GM23338 (cell line): ENCODE data around the gene RAVER1. TPM values are rescaled to one million over a fixed set of nuclear protein-coding genes. Genes with fewer than 3 reads are reported as not detected.
"Not testable (repeated sequence)": the region's sequence is repeated elsewhere in the genome, so short reads cannot be mapped to it uniquely, and the experiment has no call there.

ENCODE experiments used
- ATAC-seq: fragments of 200-7000 bp; cut with Tn5 transposase; 3 replicates; pipeline ENCODE4 v1.9.1; 2020
- DNase-seq: peaks from one replicate; pipeline ENCODE4 v3.0.0-alpha.2; 2015; ENCODE audit warnings: low spot score
- H2AFZ ChIP-seq: fragments of 200-600 bp; sonication (generic); 2 replicates; pipeline ENCODE4 v1.8.0; 2016; ENCODE audit warnings: antibody characterized with exemption, mild to moderate bottlenecking, moderate library complexity
- H3F3A ChIP-seq: fragments of 200-600 bp; sonication (generic); replicated peaks from 2 replicates; pipeline ENCODE4 v1.8.0; 2017; ENCODE audit warnings: antibody characterized with exemption, mixed run types, low read depth
- H3K27ac ChIP-seq: fragments of 200-600 bp; sonication (generic); 2 replicates; pipeline ENCODE4 v1.6.1; 2016; ENCODE audit warnings: low read depth
- H3K27me3 ChIP-seq: fragments of 200-600 bp; sonication (generic); 2 replicates; pipeline ENCODE4 v1.8.0; 2016; ENCODE audit warnings: mild to moderate bottlenecking, mixed run types, moderate library complexity; ENCODE audit not compliant: insufficient read depth
- H3K36me3 ChIP-seq: fragments of 200-600 bp; sonication (generic); 2 replicates; pipeline ENCODE4 v1.8.0; 2016; ENCODE audit warnings: mild to moderate bottlenecking; ENCODE audit not compliant: insufficient read depth
- H3K4me1 ChIP-seq: fragments of 200-600 bp; sonication (generic); 2 replicates; pipeline ENCODE4 v1.8.0; 2016; ENCODE audit warnings: mild to moderate bottlenecking, moderate library complexity; ENCODE audit not compliant: insufficient read depth
- H3K4me2 ChIP-seq: fragments of 200-600 bp; sonication (generic); 2 replicates; pipeline ENCODE4 v1.7.1; 2017; ENCODE audit warnings: mixed run types
- H3K4me3 ChIP-seq: fragments of 200-600 bp; sonication (generic); 2 replicates; pipeline ENCODE4 v1.6.1; 2016; ENCODE audit warnings: mixed run types
- H3K79me2 ChIP-seq: fragments of 200-600 bp; sonication (generic); replicated peaks from 2 replicates; pipeline ENCODE4 v1.8.0; 2017; ENCODE audit warnings: mild to moderate bottlenecking; ENCODE audit not compliant: insufficient read depth
- H3K9me2 ChIP-seq: fragments of 200-600 bp; sonication (generic); 2 replicates; pipeline ENCODE4 v1.8.0; 2017; ENCODE audit not compliant: insufficient read depth
- H4K20me1 ChIP-seq: fragments of 200-600 bp; sonication (generic); replicated peaks from 2 replicates; pipeline ENCODE4 v1.8.0; 2017; ENCODE audit warnings: mild to moderate bottlenecking; ENCODE audit not compliant: insufficient read depth
- H3K27ac Mint-ChIP-seq: 2 replicates; pipeline ENCODE4 v1.8.0; 2020; ENCODE audit warnings: inconsistent platforms, mild to moderate bottlenecking, moderate library complexity, mixed read lengths
- H3K27me3 Mint-ChIP-seq: 3 replicates; pipeline ENCODE4 v1.8.0; 2022; ENCODE audit warnings: low read depth, mild to moderate bottlenecking, moderate library complexity, mixed read lengths, inconsistent platforms; ENCODE audit not compliant: insufficient read depth, poor library complexity
- H3K36me3 Mint-ChIP-seq: 3 replicates; pipeline ENCODE4 v1.8.0; 2021; ENCODE audit warnings: low read depth, mild to moderate bottlenecking, inconsistent platforms, moderate library complexity, mixed read lengths
- H3K4me1 Mint-ChIP-seq: 3 replicates; pipeline ENCODE4 v1.8.0; 2020; ENCODE audit warnings: mild to moderate bottlenecking, inconsistent platforms, mixed read lengths
- H3K4me3 Mint-ChIP-seq: 3 replicates; pipeline ENCODE4 v1.8.0; 2021; ENCODE audit warnings: moderate library complexity, mild to moderate bottlenecking, inconsistent platforms, mixed read lengths
- H3K9me3 Mint-ChIP-seq: 3 replicates; pipeline ENCODE4 v1.8.0; 2020; ENCODE audit warnings: moderate library complexity, mild to moderate bottlenecking, inconsistent platforms, mixed read lengths
- CREB1 ChIP-seq: fragments of 250-450 bp; sonication (Bioruptor Pico); IDR thresholded peaks from 2 replicates; pipeline ENCODE4 v1.5.0; 2020; ENCODE audit warnings: low read depth, mild to moderate bottlenecking, moderate library complexity
- EZH2 ChIP-seq: fragments of 200-600 bp; sonication (generic); IDR thresholded peaks from one replicate; pipeline ENCODE4 v1.8.0; 2017; ENCODE audit warnings: antibody characterized with exemption, mild to moderate bottlenecking, low read depth; ENCODE audit not compliant: unreplicated experiment
- JUNB ChIP-seq: IDR thresholded peaks from one replicate; pipeline ENCODE4 v1.6.1; 2016; ENCODE audit warnings: antibody characterized with exemption; ENCODE audit not compliant: unreplicated experiment
- STAT1 ChIP-seq: IDR thresholded peaks from one replicate; pipeline ENCODE4 v1.6.1; 2016; ENCODE audit warnings: antibody characterized with exemption; ENCODE audit not compliant: unreplicated experiment
- ZNF114 ChIP-seq: fragments of 250-450 bp; sonication (Bioruptor Pico); IDR thresholded peaks from 2 replicates; pipeline ENCODE4 v1.5.0; 2020; ENCODE audit warnings: mild to moderate bottlenecking, moderate library complexity
- ZNF331 ChIP-seq: fragments of 250-450 bp; sonication (Bioruptor Pico); IDR thresholded peaks from 2 replicates; pipeline ENCODE4 v1.5.0; 2020; ENCODE audit warnings: low read depth, mild to moderate bottlenecking, moderate library complexity
- polyA plus RNA-seq: library from polyadenylated mRNA; unstranded; fragments of >200 nt; fragmentation: Nextera tagmentation; extraction: Ambion mirVana; gene quantifications from 2 replicates; pipeline ENCODE4 v1.2.1, GENCODE V29; 2016
- total RNA-seq: library from RNA; depleted of rRNA; stranded (reverse); fragments of >200 nt; shearing (Covaris generic); gene quantifications from 2 replicates; pipeline ENCODE4 v1.2.3, GENCODE V29; 2014
- TF ChIP-seq, protein P1 (sequence below), 2 experiments: fragments of 200-600 bp in 1 of 2; sonication (generic) in 1 of 2; conservative IDR thresholded peaks; 2 replicates each; pipeline versions ENCODE4 v1.5.1 to v1.6.1; 2016 to 2017; ENCODE audit warnings: antibody characterized with exemption in 2 of 2, low read depth in 2 of 2, mild to moderate bottlenecking in 2 of 2, moderate library complexity in 1 of 2
- TF ChIP-seq, protein P2 (sequence below): fragments of 250-450 bp; sonication (Bioruptor Pico); IDR thresholded peaks from 2 replicates; pipeline ENCODE4 v1.5.0; 2020; ENCODE audit warnings: mild to moderate bottlenecking, moderate library complexity

The RAVER1 gene
- total and polyA plus RNA-seq, 2 experiments from 2014 or later = 25.5 to 88.3 TPM

DNA sequence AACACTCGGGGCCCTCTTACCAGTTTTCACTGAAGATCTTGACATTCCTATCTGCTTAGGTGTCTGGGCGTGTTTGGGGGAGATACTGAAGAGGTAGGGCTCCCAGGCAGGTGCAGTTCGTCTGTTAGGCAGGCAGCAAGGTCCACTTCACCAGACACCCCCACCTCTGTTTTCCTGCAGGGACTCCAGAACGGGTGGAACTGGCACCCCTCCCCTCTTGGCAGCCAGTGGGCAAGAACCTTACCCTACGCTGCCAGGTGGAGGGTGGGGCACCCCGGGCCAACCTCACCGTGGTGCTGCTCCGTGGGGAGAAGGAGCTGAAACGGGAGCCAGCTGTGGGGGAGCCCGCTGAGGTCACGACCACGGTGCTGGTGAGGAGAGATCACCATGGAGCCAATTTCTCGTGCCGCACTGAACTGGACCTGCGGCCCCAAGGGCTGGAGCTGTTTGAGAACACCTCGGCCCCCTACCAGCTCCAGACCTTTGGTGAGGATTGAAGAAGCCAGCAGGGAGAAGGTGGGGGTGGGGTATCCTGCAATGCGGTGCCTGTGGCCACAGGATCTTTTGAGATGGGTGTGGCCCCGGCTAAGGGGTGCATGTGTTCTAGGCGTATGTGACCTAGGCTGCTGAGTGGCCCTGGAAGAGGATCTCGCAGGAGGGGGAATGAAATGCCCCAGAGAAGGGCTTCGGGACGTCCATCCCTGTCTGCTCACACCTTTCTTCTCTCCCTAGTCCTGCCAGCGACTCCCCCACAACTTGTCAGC lies 49.8 kb downstream of the RAVER1 start:
- Mint-ChIP-seq H3K27me3 (peaks cover 25% of the 10 kb centered on the region), H3K4me1 (peaks cover 14% of the 10 kb centered on the region; the same call in 2 of the 3 replicates), H3K9me3 (peaks cover 3% of the 10 kb centered on the region; the same call in 1 of the 3 replicates), H3K27ac (no peak overlapping the region), H3K4me3 (no peak overlapping the region), H3K36me3 (peaks cover 8% of the 10 kb centered on the region; the same call in 2 of the 3 replicates)
- H3K27ac ChIP-seq = no peak overlapping the region
- TF ChIP-seq JUNB (no peak), ZNF114 (CRISPR knock-in tag) (no peak), CREB1 (CRISPR knock-in tag) (no peak), STAT1 (no peak), ZNF331 (CRISPR knock-in tag) (no peak), EZH2 (no peak)
- TF ChIP-seq, protein P1, sequence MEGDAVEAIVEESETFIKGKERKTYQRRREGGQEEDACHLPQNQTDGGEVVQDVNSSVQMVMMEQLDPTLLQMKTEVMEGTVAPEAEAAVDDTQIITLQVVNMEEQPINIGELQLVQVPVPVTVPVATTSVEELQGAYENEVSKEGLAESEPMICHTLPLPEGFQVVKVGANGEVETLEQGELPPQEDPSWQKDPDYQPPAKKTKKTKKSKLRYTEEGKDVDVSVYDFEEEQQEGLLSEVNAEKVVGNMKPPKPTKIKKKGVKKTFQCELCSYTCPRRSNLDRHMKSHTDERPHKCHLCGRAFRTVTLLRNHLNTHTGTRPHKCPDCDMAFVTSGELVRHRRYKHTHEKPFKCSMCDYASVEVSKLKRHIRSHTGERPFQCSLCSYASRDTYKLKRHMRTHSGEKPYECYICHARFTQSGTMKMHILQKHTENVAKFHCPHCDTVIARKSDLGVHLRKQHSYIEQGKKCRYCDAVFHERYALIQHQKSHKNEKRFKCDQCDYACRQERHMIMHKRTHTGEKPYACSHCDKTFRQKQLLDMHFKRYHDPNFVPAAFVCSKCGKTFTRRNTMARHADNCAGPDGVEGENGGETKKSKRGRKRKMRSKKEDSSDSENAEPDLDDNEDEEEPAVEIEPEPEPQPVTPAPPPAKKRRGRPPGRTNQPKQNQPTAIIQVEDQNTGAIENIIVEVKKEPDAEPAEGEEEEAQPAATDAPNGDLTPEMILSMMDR (conservative IDR thresholded peaks at IDR 0.05; ENCODE audit: low read depth in 2 of 2) = no peak
- TF ChIP-seq, protein P2, sequence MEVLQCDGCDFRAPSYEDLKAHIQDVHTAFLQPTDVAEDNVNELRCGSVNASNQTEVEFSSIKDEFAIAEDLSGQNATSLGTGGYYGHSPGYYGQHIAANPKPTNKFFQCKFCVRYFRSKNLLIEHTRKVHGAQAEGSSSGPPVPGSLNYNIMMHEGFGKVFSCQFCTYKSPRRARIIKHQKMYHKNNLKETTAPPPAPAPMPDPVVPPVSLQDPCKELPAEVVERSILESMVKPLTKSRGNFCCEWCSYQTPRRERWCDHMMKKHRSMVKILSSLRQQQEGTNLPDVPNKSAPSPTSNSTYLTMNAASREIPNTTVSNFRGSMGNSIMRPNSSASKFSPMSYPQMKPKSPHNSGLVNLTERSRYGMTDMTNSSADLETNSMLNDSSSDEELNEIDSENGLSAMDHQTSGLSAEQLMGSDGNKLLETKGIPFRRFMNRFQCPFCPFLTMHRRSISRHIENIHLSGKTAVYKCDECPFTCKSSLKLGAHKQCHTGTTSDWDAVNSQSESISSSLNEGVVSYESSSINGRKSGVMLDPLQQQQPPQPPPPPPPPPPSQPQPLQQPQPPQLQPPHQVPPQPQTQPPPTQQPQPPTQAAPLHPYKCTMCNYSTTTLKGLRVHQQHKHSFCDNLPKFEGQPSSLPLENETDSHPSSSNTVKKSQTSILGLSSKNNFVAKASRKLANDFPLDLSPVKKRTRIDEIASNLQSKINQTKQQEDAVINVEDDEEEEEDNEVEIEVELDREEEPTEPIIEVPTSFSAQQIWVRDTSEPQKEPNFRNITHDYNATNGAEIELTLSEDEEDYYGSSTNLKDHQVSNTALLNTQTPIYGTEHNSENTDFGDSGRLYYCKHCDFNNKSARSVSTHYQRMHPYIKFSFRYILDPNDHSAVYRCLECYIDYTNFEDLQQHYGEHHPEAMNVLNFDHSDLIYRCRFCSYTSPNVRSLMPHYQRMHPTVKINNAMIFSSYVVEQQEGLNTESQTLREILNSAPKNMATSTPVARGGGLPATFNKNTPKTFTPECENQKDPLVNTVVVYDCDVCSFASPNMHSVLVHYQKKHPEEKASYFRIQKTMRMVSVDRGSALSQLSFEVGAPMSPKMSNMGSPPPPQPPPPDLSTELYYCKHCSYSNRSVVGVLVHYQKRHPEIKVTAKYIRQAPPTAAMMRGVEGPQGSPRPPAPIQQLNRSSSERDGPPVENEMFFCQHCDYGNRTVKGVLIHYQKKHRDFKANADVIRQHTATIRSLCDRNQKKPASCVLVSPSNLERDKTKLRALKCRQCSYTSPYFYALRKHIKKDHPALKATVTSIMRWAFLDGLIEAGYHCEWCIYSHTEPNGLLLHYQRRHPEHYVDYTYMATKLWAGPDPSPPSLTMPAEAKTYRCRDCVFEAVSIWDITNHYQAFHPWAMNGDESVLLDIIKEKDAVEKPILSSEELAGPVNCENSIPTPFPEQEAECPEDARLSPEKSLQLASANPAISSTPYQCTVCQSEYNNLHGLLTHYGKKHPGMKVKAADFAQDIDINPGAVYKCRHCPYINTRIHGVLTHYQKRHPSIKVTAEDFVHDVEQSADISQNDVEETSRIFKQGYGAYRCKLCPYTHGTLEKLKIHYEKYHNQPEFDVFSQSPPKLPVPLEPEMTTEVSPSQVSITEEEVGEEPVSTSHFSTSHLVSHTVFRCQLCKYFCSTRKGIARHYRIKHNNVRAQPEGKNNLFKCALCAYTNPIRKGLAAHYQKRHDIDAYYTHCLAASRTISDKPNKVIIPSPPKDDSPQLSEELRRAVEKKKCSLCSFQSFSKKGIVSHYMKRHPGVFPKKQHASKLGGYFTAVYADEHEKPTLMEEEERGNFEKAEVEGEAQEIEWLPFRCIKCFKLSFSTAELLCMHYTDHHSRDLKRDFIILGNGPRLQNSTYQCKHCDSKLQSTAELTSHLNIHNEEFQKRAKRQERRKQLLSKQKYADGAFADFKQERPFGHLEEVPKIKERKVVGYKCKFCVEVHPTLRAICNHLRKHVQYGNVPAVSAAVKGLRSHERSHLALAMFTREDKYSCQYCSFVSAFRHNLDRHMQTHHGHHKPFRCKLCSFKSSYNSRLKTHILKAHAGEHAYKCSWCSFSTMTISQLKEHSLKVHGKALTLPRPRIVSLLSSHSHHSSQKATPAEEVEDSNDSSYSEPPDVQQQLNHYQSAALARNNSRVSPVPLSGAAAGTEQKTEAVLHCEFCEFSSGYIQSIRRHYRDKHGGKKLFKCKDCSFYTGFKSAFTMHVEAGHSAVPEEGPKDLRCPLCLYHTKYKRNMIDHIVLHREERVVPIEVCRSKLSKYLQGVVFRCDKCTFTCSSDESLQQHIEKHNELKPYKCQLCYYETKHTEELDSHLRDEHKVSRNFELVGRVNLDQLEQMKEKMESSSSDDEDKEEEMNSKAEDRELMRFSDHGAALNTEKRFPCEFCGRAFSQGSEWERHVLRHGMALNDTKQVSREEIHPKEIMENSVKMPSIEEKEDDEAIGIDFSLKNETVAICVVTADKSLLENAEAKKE (CRISPR knock-in tag) = no peak
- H3K4me2 ChIP-seq = no peak overlapping the region
- H4K20me1 ChIP-seq = no peaks in the 10 kb centered on the region; the same call in none of the 2 replicates
- DNase-seq (no peak), ATAC-seq (no peak)
- no peaks in the 10 kb centered on the region for H3K79me2 ChIP-seq
- no peak overlapping the region for H3K4me3 ChIP-seq
- peaks cover 26% of the 10 kb centered on the region for H3K27me3 ChIP-seq
- no peak overlapping the region for H2AFZ ChIP-seq
- no peaks in the 10 kb centered on the region for H3F3A ChIP-seq
- H3K9me2 ChIP-seq = no peaks in the 10 kb centered on the region
- no peaks in the 10 kb centered on the region for H3K36me3 ChIP-seq
- peaks cover 10% of the 10 kb centered on the region; the same call in 1 of the 2 replicates for H3K4me1 ChIP-seq

DNA sequence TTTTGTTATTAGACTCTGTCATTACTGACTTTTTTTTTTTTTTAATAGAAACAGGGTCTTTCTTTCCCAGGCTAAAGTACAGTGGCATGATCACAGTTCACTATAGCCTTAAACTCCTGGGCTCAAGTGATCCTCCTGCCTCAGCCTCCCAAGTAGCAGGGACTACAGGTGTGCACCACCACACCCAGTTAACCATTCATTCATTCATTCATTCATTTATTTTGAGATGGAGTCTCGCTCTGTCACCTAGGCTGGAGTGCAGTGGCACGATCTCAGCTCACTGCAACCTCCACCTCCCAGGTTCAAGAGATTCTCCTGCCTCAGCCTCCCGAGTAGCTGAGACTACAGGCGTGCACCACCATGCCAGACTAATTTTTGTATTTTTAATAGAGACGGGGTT lies 51.3 kb downstream of the RAVER1 start:
- peaks cover 12% of the 10 kb centered on the region for H3K27me3 ChIP-seq
- peaks cover 10% of the 10 kb centered on the region for H3K27me3 Mint-ChIP-seq
- H3K4me1 ChIP-seq, DNase-seq, H3K36me3 Mint-ChIP-seq, H4K20me1 ChIP-seq, H3K9me2 ChIP-seq, H2AFZ ChIP-seq, H3K79me2 ChIP-seq, H3K27ac ChIP-seq, ATAC-seq, H3K4me3 Mint-ChIP-seq, H3K9me3 Mint-ChIP-seq, H3K4me2 ChIP-seq, H3K36me3 ChIP-seq, H3K27ac Mint-ChIP-seq, H3K4me3 ChIP-seq, H3K4me1 Mint-ChIP-seq, H3F3A ChIP-seq: not testable (repeated sequence)
